Heart right ventricle (tissue), 16 donors: ENCODE data around the gene AKR1B1. TPM values are rescaled to one million over a fixed set of nuclear protein-coding genes. Genes with fewer than 3 reads are reported as not detected.

Source experiments
- ATAC-seq, 8 donors: fragments of 200-7000 bp; cut with Tn5 transposase; one replicate each; pipeline ENCODE4 v1.9.1; 2020; ENCODE audit warnings: mild to moderate bottlenecking in 8 of 8, moderate library complexity in 8 of 8, moderate number of reproducible peaks in 1 of 8
- DNase-seq, 2 donors: peaks; one replicate each; pipeline ENCODE4 v3.0.0-alpha.2; 2020
- H3K27ac ChIP-seq, 10 donors: fragments of 200-600 bp; sonication (generic) in 2 of 10; one replicate each; pipeline versions ENCODE4 v1.5.0 to v1.8.0; 2020 to 2022; ENCODE audit warnings: mild to moderate bottlenecking in 3 of 10
- H3K27me3 ChIP-seq, 7 donors: fragments of 200-600 bp; one replicate each; pipeline ENCODE4 v1.8.0; 2021 to 2022; ENCODE audit warnings: mild to moderate bottlenecking in 2 of 7
- H3K36me3 ChIP-seq, 9 donors: fragments of 200-600 bp; sonication (generic) in 1 of 9; one replicate each; pipeline versions ENCODE4 v1.5.0 to v1.8.0; 2020 to 2022; ENCODE audit warnings: mild to moderate bottlenecking in 2 of 9
- H3K4me1 ChIP-seq, 9 donors: fragments of 200-600 bp; sonication (generic) in 1 of 9; one replicate each; pipeline versions ENCODE4 v1.5.0 to v1.8.0; 2020 to 2022; ENCODE audit warnings: mild to moderate bottlenecking in 4 of 9
- H3K4me3 ChIP-seq, 10 donors: fragments of 200-600 bp; sonication (generic) in 2 of 10; one replicate each; pipeline versions ENCODE4 v1.5.0 to v1.8.0; 2020 to 2022; ENCODE audit warnings: mild to moderate bottlenecking in 7 of 10, moderate library complexity in 2 of 10
- H3K9me3 ChIP-seq, 11 donors: fragments of 200-600 bp in 10 of 11; sonication (generic) in 2 of 11; one replicate each; pipeline versions ENCODE4 v1.5.0 to v1.8.0; 2013 to 2022; ENCODE audit warnings: mild to moderate bottlenecking in 2 of 11, control low read depth in 1 of 11, moderate library complexity in 1 of 11
- CTCF ChIP-seq, 9 donors: fragments of 200-600 bp; sonication (generic) in 2 of 9; IDR thresholded peaks; one replicate each; pipeline versions ENCODE4 v1.5.0 to v1.8.0; 2021 to 2022; ENCODE audit warnings: antibody characterized with exemption in 9 of 9, mild to moderate bottlenecking in 5 of 9, moderate library complexity in 1 of 9
- WGBS, 2 donors: extraction: QIAGEN DNeasy Blood & Tissue Kit; methylation state at CpG; one replicate each; pipeline ENCODE4 v1.1.7; 2013; ENCODE audit warnings: inconsistent platforms in 1 of 2; 5-methylcytosine and 5-hydroxymethylcytosine counted together
- intact Hi-C, 10 donors: fragments of 100-400 bp; cut with DNase I; formaldehyde crosslinking; loops; one replicate each; pipeline versions ENCODE4 v1.11.1 to v1.14.2; 2022
- polyA plus RNA-seq, 2 donors: library from polyadenylated mRNA; stranded (reverse); fragments of 200-250 nt; gene quantifications; one replicate each; pipeline ENCODE4 v1.2.3, GENCODE V29; 2013
- total RNA-seq, 10 donors: library from RNA; stranded (reverse); fragmentation: NEBNext Ultra II Directional in 3 of 10; extraction: Animal tissue kit (Norgen Biotek cat#: 25700) in 3 of 10; gene quantifications; one replicate each; pipeline versions ENCODE4 v1.2.1 to v1.2.4, GENCODE V29; 2021 to 2023
- donor health status: Arrhythmogenic right ventricular cardiomyopathy.
- donor health status: ischemic (EF 13 %, LVEDD 7.1; RV severe dilation, severe dysfunction).
- donor health status: healthy with polysubstance abuse.
- donor health status: DM: no; HTN: yes; CAD: no.
- donor health status: DM: no; HTN: no; CAD: no.
- donor health status: ischemic (EF 25% LVEDD 6.9; RV normal size, moderate dysfunction).
- donor health status: ischemic (EF 25% LVEDD 5.7; RV mildly dilated, moderate dysfunction).
- donor health status: healthy.
- donor health status: DM: yes; HTN: yes; CAD: no.
- donor health status: Ischemic cardiomyopathy.
- donor health status: ischemic (EF 35%, LVEDD 5.7; RV mildly dilated, moderate dysfunction).
- donor health status: nonischemic (EF 11% LVEDD 7.7; RV severe dilation, severe dysfunction).
- donor health status: DM: yes; HTN: yes; CAD: no.
- donor health status: PGD.
- donor health status: ischemic (EF 29% LVEDD 5.4; RV normal size, mild dysfunction).
- donor health status: nonischemic (EF 23%, LVEDD 6.1; RV moderate dilation, normal function).

Gene AKR1B1
- total and polyA plus RNA-seq, 12 donors = 96.6 to 317 (median 181) TPM

- intact Hi-C loops = no loop called here
- no peak overlapping the region for H3K4me3 ChIP-seq
- no peak overlapping the region for H3K27ac ChIP-seq
- no peaks in the 10 kb centered on the region for H3K36me3 ChIP-seq
- H3K9me3 ChIP-seq = no peaks in the 10 kb centered on the region
- 63 to 72% methylated on average over 3 of the region's 3 CpGs for WGBS, 2 donors
- H3K4me1 ChIP-seq = no peaks in the 10 kb centered on the region
- peaks cover 0 to 17% (median 0%) of the 10 kb centered on the region in 7 donors for H3K27me3 ChIP-seq
- no peak for TF ChIP-seq CTCF (IDR thresholded peaks at IDR 0.05)
- DNase-seq (no peak), ATAC-seq (no peak)
These were observed 51.6 kb downstream of the AKR1B1 start for GRCh38 chr7:134407311-134407710.

GRCh38 chr7:134406431-134406830, 52.5 kb downstream of the AKR1B1 start:
- intact Hi-C loops = no loop called here

GRCh38 chr7:134405299-134405698, 53.6 kb downstream of the AKR1B1 start:
- Histone ChIP-seq H3K9me3 (no peaks in the 10 kb centered on the region), H3K4me1 (no peaks in the 10 kb centered on the region), H3K27me3 (peaks cover 0 to 17% (median 0%) of the 10 kb centered on the region in 7 donors), H3K27ac (no peak overlapping the region), H3K36me3 (no peaks in the 10 kb centered on the region), H3K4me3 (no peak overlapping the region)
- DNase-seq (no peak), ATAC-seq (no peak)
- intact Hi-C loops = no loop called here
- no peak for TF ChIP-seq CTCF (IDR thresholded peaks at IDR 0.05)
- 66 to 85% methylated on average over 3 of the region's 3 CpGs for WGBS, 2 donors

More at GRCh38 chr7:134406431-134406830, 52.5 kb downstream of the AKR1B1 start:
- Histone ChIP-seq H3K4me3 (no peak overlapping the region), H3K27me3 (peaks cover 0 to 17% (median 0%) of the 10 kb centered on the region in 7 donors), H3K4me1 (no peaks in the 10 kb centered on the region), H3K36me3 (no peaks in the 10 kb centered on the region), H3K9me3 (no peaks in the 10 kb centered on the region), H3K27ac (no peak overlapping the region)
- TF ChIP-seq CTCF (IDR thresholded peaks at IDR 0.05) = no peak
- DNase-seq = no peak
- no peak for ATAC-seq
- WGBS, 2 donors = 39 to 57% methylated on average over 2 of the region's 2 CpGs

- Histone ChIP-seq H3K27ac (no peak overlapping the region), H3K4me3 (no peak overlapping the region), H3K36me3 (no peaks in the 10 kb centered on the region), H3K4me1 (no peaks in the 10 kb centered on the region), H3K9me3 (no peaks in the 10 kb centered on the region), H3K27me3 (peaks cover 0 to 20% (median 0%) of the 10 kb centered on the region in 7 donors)
- TF ChIP-seq CTCF (IDR thresholded peaks at IDR 0.05) = no peak
- intact Hi-C loops = no loop called here
- WGBS, 2 donors = 89 to 100% methylated on average over 1 of the region's 1 CpG
- no peak for ATAC-seq
- DNase-seq = no peak
These were observed 55.8 kb downstream of the AKR1B1 start for GRCh38 chr7:134403062-134403461.
